ENCODE data around the gene BANF1.
A peak's percentile ranks its signal among the peaks of the same experiment; 100 is the strongest.
"Not testable (repeated sequence)": the region's sequence is repeated elsewhere in the genome, so short reads cannot be mapped to it uniquely, and the experiment has no call there.

BANF1 gene

GRCh38 chr11:66011785-66012303 is 9.5 kb downstream of the BANF1 start, which contains the start of gene CST6:
Gene CST6 (plus strand): TSS chr11:66012008. CDS start chr11:66012045, 37 bp downstream.
- DNase-seq, result no peak

GRCh38 chr11:66012371-66012945 is 10.2 kb downstream of the BANF1 start:
- no peak for DNase-seq

GRCh38 chr11:66012946-66013761 is 10.9 kb downstream of the BANF1 start:
- DNase-seq, result no peak

GRCh38 chr11:66013762-66014100 is 11.4 kb downstream of the BANF1 start:
- DNase-seq, result no peak

GRCh38 chr11:66014804-66015453 is 12.6 kb downstream of the BANF1 start:
- DNase-seq, result no peak

GRCh38 chr11:66015454-66015881 is 13.2 kb downstream of the BANF1 start:
- no peak for DNase-seq

GRCh38 chr11:66015936-66016792 is 13.9 kb downstream of the BANF1 start:
- no peak for DNase-seq

- DNase-seq, result no peak
Measured at GRCh38 chr11:66016793-66017177, 14.5 kb downstream of the BANF1 start.

GRCh38 chr11:66017321-66017720 is 15.0 kb downstream of the BANF1 start:
- DNase-seq, result no peak

- DNase-seq, result no peak
Measured at GRCh38 chr11:66020212-66020611, 17.9 kb downstream of the BANF1 start.

- peak; percentile 63 for DNase-seq
Measured at GRCh38 chr11:66020618-66021357, 18.5 kb downstream of the BANF1 start.

- DNase-seq, result peak; percentile 80
Measured at GRCh38 chr11:66022401-66023185, 20.3 kb downstream of the BANF1 start.

- DNase-seq, result not testable (repeated sequence)
Measured at GRCh38 chr11:66023186-66023440, 20.8 kb downstream of the BANF1 start.

- no peak for DNase-seq
Measured at GRCh38 chr11:66026017-66026529, 23.8 kb downstream of the BANF1 start, which contains the start of gene CATSPER1. Gene CATSPER1 (minus strand): TSS chr11:66026479. CDS start chr11:66026379, 100 bp downstream.

GRCh38 chr11:66032957-66033735 is 30.8 kb downstream of the BANF1 start:
- no peak for DNase-seq

GRCh38 chr11:66035653-66036333 is 33.5 kb downstream of the BANF1 start:
- no peak for DNase-seq

- no peak for DNase-seq
Measured at GRCh38 chr11:66036334-66036710, 34.0 kb downstream of the BANF1 start.

GRCh38 chr11:66037327-66037726 is 35.0 kb downstream of the BANF1 start:
- DNase-seq, result no peak

- no peak for DNase-seq
Measured at GRCh38 chr11:66039765-66040164, 37.5 kb downstream of the BANF1 start.
